Stomach (tissue), 9 donors: ENCODE results near the gene DLGAP1. TPM values are rescaled to one million over a fixed set of nuclear protein-coding genes. Genes with fewer than 3 reads are reported as not detected.

Experiments
- DNase-seq, 2 donors: peaks; one replicate each; pipeline versions ENCODE4 v3.0.0 to v3.0.0-alpha.2; 2013 to 2019
- H3K27ac ChIP-seq, 5 donors: fragments of 200-600 bp in 4 of 5; sonication (generic) in 4 of 5; one replicate each; pipeline ENCODE4 v1.5.1; 2013 to 2019; ENCODE audit warnings: mild to moderate bottlenecking in 1 of 5, moderate library complexity in 1 of 5
- H3K27me3 ChIP-seq, 3 donors: fragments of 200-600 bp; sonication (generic); one replicate each; pipeline ENCODE4 v1.5.1; 2017 to 2019; ENCODE audit warnings: mixed run types in 1 of 3
- H3K36me3 ChIP-seq, 4 donors: fragments of 200-600 bp; sonication (generic); 1 replicate in 3 of 4; 2 replicates in 1 of 4; pipeline ENCODE4 v1.5.1; 2016 to 2019
- H3K4me1 ChIP-seq, 4 donors: fragments of 200-600 bp; sonication (generic); one replicate each; pipeline ENCODE4 v1.5.1; 2016 to 2019
- H3K4me3 ChIP-seq, 4 donors: fragments of 200-600 bp; sonication (generic) in 3 of 4; one replicate each; pipeline ENCODE4 v1.5.1; 2016 to 2019; ENCODE audit warnings: mild to moderate bottlenecking in 1 of 4
- H3K9me3 ChIP-seq, 4 donors: fragments of 200-600 bp; sonication (generic); one replicate each; pipeline ENCODE4 v1.5.1; 2016 to 2019
- EP300 ChIP-seq: sonication (generic); formaldehyde crosslinking; IDR thresholded peaks from one replicate; pipeline ENCODE4 v1.6.1; 2017; ENCODE audit warnings: antibody characterized with exemption
- POLR2A ChIP-seq, 4 donors: fragments of 450-650 bp; IDR thresholded peaks; one replicate each; pipeline ENCODE4 v1.6.1; 2016; ENCODE audit warnings: antibody characterized with exemption in 4 of 4, control low read depth in 2 of 4, mild to moderate bottlenecking in 1 of 4, moderate library complexity in 1 of 4
- POLR2AphosphoS5 ChIP-seq, 3 donors: sonication (generic); formaldehyde crosslinking; IDR thresholded peaks; one replicate each; pipeline ENCODE4 v1.6.1; 2016; ENCODE audit warnings: antibody characterized with exemption in 3 of 3
- WGBS, 5 donors: extraction: QIAGEN DNeasy Blood & Tissue Kit in 3 of 5; methylation state at CpG; one replicate each; pipeline versions ENCODE4 v1.1.5 to v1.1.7; 2013 to 2018; 5-methylcytosine and 5-hydroxymethylcytosine counted together
- intact Hi-C: fragments of 100-400 bp; cut with DNase I; formaldehyde crosslinking; loops from one replicate; pipeline ENCODE4 v1.15.1; 2023; ENCODE audit warnings: low total_unique reads
- polyA plus RNA-seq, 3 donors: library from polyadenylated mRNA; stranded (reverse); fragments of 200-250 nt; gene quantifications; one replicate each; pipeline ENCODE4 v1.2.3, GENCODE V29; 2013
- total RNA-seq, 5 donors: library from RNA; depleted of rRNA; stranded (reverse); fragments of >200 nt; gene quantifications; one replicate each; pipeline versions ENCODE4 v1.1.0 to v1.2.3, GENCODE V29; 2014 to 2016
- TF ChIP-seq, protein P1 (sequence below), 7 experiments: fragments of 450-650 bp in 4 of 7; fragments of 200-600 bp in 3 of 7; sonication (generic) in 3 of 7; IDR thresholded peaks; one replicate each; pipeline ENCODE4 v1.5.1; 2016 to 2019; ENCODE audit warnings: antibody characterized with exemption in 7 of 7, control low read depth in 2 of 7, mild to moderate bottlenecking in 1 of 7
- donor health status: healthy with polysubstance abuse.
- donor health status: Bipolar disorder and iron deficiency.
- donor health status: healthy.

The DLGAP1 gene
- total and polyA plus RNA-seq, 8 donors: 0.06 to 7.0 (median 1.3) TPM; not detected in 1

GRCh38 chr18:4417714-4418113 is 37.4 kb downstream of the DLGAP1 start:
- Histone ChIP-seq H3K4me1 (no peaks in the 10 kb centered on the region), H3K9me3 (peaks cover 0 to 14% (median 0%) of the 10 kb centered on the region in 4 donors), H3K4me3 (no peak overlapping the region), H3K27me3 (no peaks in the 10 kb centered on the region), H3K27ac (no peak overlapping the region), H3K36me3 (no peaks in the 10 kb centered on the region)
- WGBS, 5 donors: 62 to 75% (median 74%) methylated on average over 4 of the region's 4 CpGs
- intact Hi-C loops: no loop called here
- DNase-seq: no peak
- TF ChIP-seq POLR2A (IDR thresholded peaks at IDR 0.05) (no peak), POLR2AphosphoS5 (IDR thresholded peaks at IDR 0.05) (no peak), EP300 (no peak)
- TF ChIP-seq, protein P1, sequence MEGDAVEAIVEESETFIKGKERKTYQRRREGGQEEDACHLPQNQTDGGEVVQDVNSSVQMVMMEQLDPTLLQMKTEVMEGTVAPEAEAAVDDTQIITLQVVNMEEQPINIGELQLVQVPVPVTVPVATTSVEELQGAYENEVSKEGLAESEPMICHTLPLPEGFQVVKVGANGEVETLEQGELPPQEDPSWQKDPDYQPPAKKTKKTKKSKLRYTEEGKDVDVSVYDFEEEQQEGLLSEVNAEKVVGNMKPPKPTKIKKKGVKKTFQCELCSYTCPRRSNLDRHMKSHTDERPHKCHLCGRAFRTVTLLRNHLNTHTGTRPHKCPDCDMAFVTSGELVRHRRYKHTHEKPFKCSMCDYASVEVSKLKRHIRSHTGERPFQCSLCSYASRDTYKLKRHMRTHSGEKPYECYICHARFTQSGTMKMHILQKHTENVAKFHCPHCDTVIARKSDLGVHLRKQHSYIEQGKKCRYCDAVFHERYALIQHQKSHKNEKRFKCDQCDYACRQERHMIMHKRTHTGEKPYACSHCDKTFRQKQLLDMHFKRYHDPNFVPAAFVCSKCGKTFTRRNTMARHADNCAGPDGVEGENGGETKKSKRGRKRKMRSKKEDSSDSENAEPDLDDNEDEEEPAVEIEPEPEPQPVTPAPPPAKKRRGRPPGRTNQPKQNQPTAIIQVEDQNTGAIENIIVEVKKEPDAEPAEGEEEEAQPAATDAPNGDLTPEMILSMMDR (IDR thresholded peaks at IDR 0.05): no peak

- Histone ChIP-seq H3K4me1 (no peaks in the 10 kb centered on the region), H3K27me3 (no peaks in the 10 kb centered on the region), H3K27ac (no peak overlapping the region), H3K4me3 (no peak overlapping the region), H3K9me3 (peaks cover 0 to 14% (median 0%) of the 10 kb centered on the region in 4 donors), H3K36me3 (no peaks in the 10 kb centered on the region)
- 70 to 85% (median 76%) methylated on average over 1 of the region's 1 CpG for WGBS, 5 donors
- no peak for TF ChIP-seq POLR2A (IDR thresholded peaks at IDR 0.05)
- DNase-seq: no peak
- intact Hi-C loops: no loop called here
Measured at GRCh38 chr18:4416976-4417375, 38.1 kb downstream of the DLGAP1 start.

DNA sequence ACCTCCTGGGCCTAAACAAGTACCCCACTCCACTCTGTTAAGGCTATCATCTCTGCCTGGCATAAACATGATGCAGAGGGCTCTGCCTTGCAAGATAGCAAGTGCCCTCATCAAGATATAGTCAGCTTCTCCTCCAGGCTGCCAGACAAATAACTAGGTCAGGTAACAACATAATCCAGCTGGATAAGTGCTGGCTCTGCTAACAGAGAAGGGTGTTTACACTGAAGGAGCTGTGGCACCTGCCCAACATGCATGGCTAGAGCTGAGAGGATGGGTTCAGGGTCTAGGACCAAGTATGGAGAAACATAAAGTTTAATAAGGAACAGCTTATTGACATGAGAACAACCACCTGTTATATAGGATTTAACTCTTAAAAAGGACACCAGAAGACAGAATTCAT is 42.8 kb downstream of the DLGAP1 start:
- no peak for DNase-seq
- no peaks in the 10 kb centered on the region for H3K27me3 ChIP-seq
- no peaks in the 10 kb centered on the region for H3K9me3 ChIP-seq
- H3K4me1 ChIP-seq: no peaks in the 10 kb centered on the region
- H3K27ac ChIP-seq: no peak overlapping the region
- TF ChIP-seq, protein P1 (IDR thresholded peaks at IDR 0.05): no peak
- TF ChIP-seq EP300: no peak
- no peak for TF ChIP-seq POLR2A (IDR thresholded peaks at IDR 0.05)
- TF ChIP-seq POLR2AphosphoS5 (IDR thresholded peaks at IDR 0.05): no peak
- no peaks in the 10 kb centered on the region for H3K36me3 ChIP-seq
- H3K4me3 ChIP-seq: no peak overlapping the region
- intact Hi-C loops: no loop called here

GRCh38 chr18:4406856-4407255 is 48.3 kb downstream of the DLGAP1 start:
- no peak overlapping the region for H3K4me3 ChIP-seq
- H3K27me3 ChIP-seq: no peaks in the 10 kb centered on the region
- WGBS, 5 donors: 73 to 85% (median 82%) methylated on average over 1 of the region's 1 CpG
- no peaks in the 10 kb centered on the region for H3K4me1 ChIP-seq
- H3K9me3 ChIP-seq: no peaks in the 10 kb centered on the region
- no peaks in the 10 kb centered on the region for H3K36me3 ChIP-seq
- intact Hi-C loops: no loop called here
- no peak overlapping the region for H3K27ac ChIP-seq
- TF ChIP-seq POLR2AphosphoS5 (IDR thresholded peaks at IDR 0.05): no peak
- TF ChIP-seq, protein P1 (IDR thresholded peaks at IDR 0.05): no peak
- no peak for TF ChIP-seq EP300
- TF ChIP-seq POLR2A (IDR thresholded peaks at IDR 0.05): no peak
- no peak for DNase-seq

- H3K27me3 ChIP-seq: no peaks in the 10 kb centered on the region
- 80 to 91% (median 82%) methylated on average over 5 of the region's 5 CpGs for WGBS, 5 donors
Measured at GRCh38 chr18:4405965-4406364, 49.1 kb downstream of the DLGAP1 start.

More at GRCh38 chr18:4405965-4406364, 49.1 kb downstream of the DLGAP1 start:
- no peaks in the 10 kb centered on the region for H3K4me1 ChIP-seq
- H3K27ac ChIP-seq: no peak overlapping the region
- no peak for DNase-seq
- H3K36me3 ChIP-seq: no peaks in the 10 kb centered on the region
- intact Hi-C loops: no loop called here
- TF ChIP-seq, protein P1 (IDR thresholded peaks at IDR 0.05): no peak
- no peak for TF ChIP-seq POLR2AphosphoS5 (IDR thresholded peaks at IDR 0.05)
- no peak for TF ChIP-seq EP300
- TF ChIP-seq POLR2A (IDR thresholded peaks at IDR 0.05): no peak
- H3K9me3 ChIP-seq: no peaks in the 10 kb centered on the region
- no peak overlapping the region for H3K4me3 ChIP-seq
